HCT116 (cell line): ENCODE results near the gene EMILIN2. TPM values are rescaled to one million over a fixed set of nuclear protein-coding genes. Genes with fewer than 3 reads are reported as not detected.

Source experiments
- ATAC-seq: fragments of 200-7000 bp; cut with Tn5 transposase; 2 replicates; pipeline ENCODE4 v1.9.1; 2020; ENCODE audit warnings: mild to moderate bottlenecking, moderate library complexity
- BruUV-seq: library from RNA; stranded (reverse); fragments of 400-500 nt; replicated peaks from 2 replicates; lab custom pipeline; 2021; lab: Mats Ljungman, UMichigan
- CTCF ChIA-PET: fragments of 300-600 bp; sonication (Branson Sonifier 250); formaldehyde crosslinking; loops from one replicate; lab custom pipeline; 2021; ENCODE audit warnings: antibody characterized with exemption; lab: Charles Lee
- POLR2A ChIA-PET: fragments of 300-600, 350-600 bp; sonication (Branson Sonifier 250); formaldehyde crosslinking; loops from one replicate; lab custom pipeline; 2021; ENCODE audit warnings: antibody characterized with exemption; lab: Charles Lee
- RAD21 ChIA-PET, 2 experiments: fragments of 300-600 bp; sonication (Branson Sonifier 250); formaldehyde crosslinking; loops; one replicate each; lab custom pipeline; 2023; ENCODE audit warnings: low total read pairs in 2 of 2; ENCODE audit not compliant: uncharacterized antibody in 2 of 2, unreplicated experiment in 2 of 2, low non-redundant PET in 1 of 2; lab: Charles Lee
- DNase-seq: peaks from one replicate; pipeline ENCODE4 v3.0.0-alpha.2; 2010; ENCODE audit warnings: low read depth, low spot score
- H2AFZ ChIP-seq: fragments of 200-600 bp; shearing (Covaris generic), sonication (generic); 2 replicates; pipeline ENCODE4 v1.6.1; 2017; ENCODE audit warnings: low read depth, mixed run types, mixed read lengths, antibody characterized with exemption, low read length; ENCODE audit not compliant: poor library complexity, severe bottlenecking
- H3K27ac ChIP-seq: 2 replicates; pipeline ENCODE4 v1.5.1; 2012; ENCODE audit warnings: low read depth, low read length
- H3K27me3 ChIP-seq: fragments of 200-600 bp; sonication (generic); 2 replicates; pipeline ENCODE4 v1.6.1; 2016; ENCODE audit warnings: mixed run types, low read length, mixed read lengths; ENCODE audit not compliant: insufficient read depth
- H3K36me3 ChIP-seq, 2 experiments: fragments of 200-500 bp in 1 of 2; fragments of 200-600 bp in 1 of 2; sonication (Bioruptor generic) in 1 of 2; sonication (generic) in 1 of 2; 2 replicates each; pipeline versions ENCODE4 v1.5.1 to v1.6.1; 2014 to 2016; ENCODE audit warnings: low read length in 2 of 2, inconsistent platforms in 1 of 2, mixed read lengths in 1 of 2, mixed run types in 1 of 2; ENCODE audit not compliant: insufficient read depth in 2 of 2, control insufficient read depth in 1 of 2
- H3K4me1 ChIP-seq, 2 experiments: fragments of 200-600 bp in 1 of 2; sonication (generic) in 1 of 2; 2 replicates each; pipeline versions ENCODE4 v1.5.1 to v1.6.1; 2012 to 2017; ENCODE audit warnings: low read length in 2 of 2, inconsistent platforms in 1 of 2, mild to moderate bottlenecking in 1 of 2, mixed read lengths in 1 of 2, mixed run types in 1 of 2, moderate library complexity in 1 of 2; ENCODE audit not compliant: insufficient read depth in 2 of 2, control insufficient read depth in 1 of 2
- H3K4me2 ChIP-seq: fragments of 200-600 bp; sonication (generic); 2 replicates; pipeline ENCODE4 v1.6.1; 2017; ENCODE audit warnings: mixed run types, low read length, mixed read lengths
- H3K4me3 ChIP-seq, 2 experiments: fragments of 200-600 bp in 1 of 2; sonication (generic) in 1 of 2; replicated peaks in 1 of 2; 2 replicates each; pipeline ENCODE4 v1.5.1; 2011 to 2016; ENCODE audit warnings: low read length in 2 of 2, control low read depth in 1 of 2, low read depth in 1 of 2, mild to moderate bottlenecking in 1 of 2, mixed read lengths in 1 of 2, mixed run types in 1 of 2
- H3K79me2 ChIP-seq: fragments of 200-600 bp; sonication (generic); 2 replicates; pipeline ENCODE4 v1.6.1; 2017; ENCODE audit warnings: mild to moderate bottlenecking, mixed run types, low read length, moderate library complexity, mixed read lengths; ENCODE audit not compliant: insufficient read depth
- H3K9ac ChIP-seq: fragments of 200-600 bp; sonication (generic); 2 replicates; pipeline ENCODE4 v1.6.1; 2016; ENCODE audit warnings: low read length, mixed read lengths
- H3K9me2 ChIP-seq: fragments of 200-600 bp; sonication (generic), shearing (Covaris generic); 2 replicates; pipeline ENCODE4 v1.6.1; 2017; ENCODE audit warnings: mixed run types, mild to moderate bottlenecking, moderate library complexity; ENCODE audit not compliant: insufficient read depth
- H3K9me3 ChIP-seq, 2 experiments: fragments of 200-500 bp in 1 of 2; fragments of 200-600 bp in 1 of 2; sonication (Bioruptor generic) in 1 of 2; sonication (generic) in 1 of 2; 2 replicates each; pipeline ENCODE4 v1.6.1; 2014 to 2017; ENCODE audit warnings: low read length in 2 of 2, mixed read lengths in 2 of 2, inconsistent platforms in 1 of 2, low read depth in 1 of 2, mild to moderate bottlenecking in 1 of 2, mixed run types in 1 of 2, moderate library complexity in 1 of 2; ENCODE audit not compliant: control insufficient read depth in 1 of 2, insufficient read depth in 1 of 2
- H4K20me1 ChIP-seq: fragments of 200-600 bp; sonication (generic), shearing (Covaris generic); 2 replicates; pipeline ENCODE4 v1.6.1; 2017; ENCODE audit warnings: mixed run types, mild to moderate bottlenecking, moderate library complexity; ENCODE audit not compliant: insufficient read depth
- CBX3 ChIP-seq: IDR thresholded peaks from 2 replicates; pipeline ENCODE4 v1.6.1; 2012; ENCODE audit warnings: low read depth
- EGR1 ChIP-seq: IDR thresholded peaks from 2 replicates; pipeline ENCODE4 v1.6.1; 2012; ENCODE audit warnings: low read depth
- ELF1 ChIP-seq: IDR thresholded peaks from 2 replicates; pipeline ENCODE4 v1.6.1; 2012; ENCODE audit warnings: low read depth, borderline replicate concordance
- EZH2phosphoT487 ChIP-seq: fragments of 200-600 bp; IDR thresholded peaks from 2 replicates; pipeline ENCODE4 v1.6.1; 2018; ENCODE audit warnings: antibody characterized with exemption, borderline replicate concordance
- FOSL1 ChIP-seq: IDR thresholded peaks from 2 replicates; pipeline ENCODE4 v1.6.1; 2012; ENCODE audit warnings: low read depth
- POLR2A ChIP-seq: IDR thresholded peaks from 2 replicates; pipeline ENCODE4 v1.7.0; 2011; ENCODE audit warnings: borderline replicate concordance; ENCODE audit not compliant: insufficient read depth, insufficient read length; ENCODE audit errors: extremely low read depth
- POLR2AphosphoS5 ChIP-seq: IDR thresholded peaks from 2 replicates; pipeline ENCODE4 v1.6.1; 2011; ENCODE audit warnings: mild to moderate bottlenecking, low read depth, low read length, moderate library complexity
- RAD21 ChIP-seq: IDR thresholded peaks from 2 replicates; pipeline ENCODE4 v1.6.1; 2012; ENCODE audit warnings: low read depth, mild to moderate bottlenecking
- SIN3A ChIP-seq: IDR thresholded peaks from 2 replicates; pipeline ENCODE4 v1.6.1; 2012; ENCODE audit warnings: low read depth
- SRF ChIP-seq: IDR thresholded peaks from 2 replicates; pipeline ENCODE4 v1.6.1; 2012; ENCODE audit warnings: low read depth
- TCF7L2 ChIP-seq: IDR thresholded peaks from 2 replicates; pipeline ENCODE4 v1.7.0; 2011; ENCODE audit warnings: borderline replicate concordance, inconsistent platforms; ENCODE audit not compliant: insufficient read depth, insufficient read length; ENCODE audit errors: extremely low read depth
- YY1 ChIP-seq: IDR thresholded peaks from 2 replicates; pipeline ENCODE4 v1.6.1; 2011; ENCODE audit warnings: low read length, low read depth, moderate library complexity, mild to moderate bottlenecking; ENCODE audit not compliant: insufficient replicate concordance; ENCODE audit errors: extremely low read depth
- ZFX ChIP-seq: fragments of 450-650 bp; IDR thresholded peaks from 2 replicates; pipeline ENCODE4 v1.6.1; 2017
- ZNF274 ChIP-seq: fragments of 200-500 bp; sonication (Bioruptor generic); IDR thresholded peaks from 2 replicates; pipeline ENCODE4 v1.6.1; 2014; ENCODE audit warnings: mild to moderate bottlenecking, low read depth, low read length, inconsistent platforms
- intact Hi-C: fragments of 100-400 bp; cut with micrococcal nuclease; formaldehyde crosslinking; loops from 2 replicates; pipeline ENCODE4 v1.10.0; 2022
- total RNA-seq: library from RNA; stranded (reverse); gene quantifications from one replicate; pipeline ENCODE4 v1.2.1, GENCODE V29; 2021; ENCODE audit not compliant: unreplicated experiment
- TF ChIP-seq, protein P1 (sequence below): IDR thresholded peaks from 2 replicates; pipeline ENCODE4 v1.6.1; 2012; ENCODE audit warnings: low read depth
- TF ChIP-seq, protein P2 (sequence below): IDR thresholded peaks from 2 replicates; pipeline ENCODE4 v1.6.1; 2011; ENCODE audit warnings: mild to moderate bottlenecking, low read length, moderate library complexity; ENCODE audit not compliant: insufficient replicate concordance; ENCODE audit errors: extremely low read depth
- TF ChIP-seq, protein P3 (sequence below): IDR thresholded peaks from 2 replicates; pipeline ENCODE4 v1.6.1; 2012
- TF ChIP-seq, protein P4 (sequence below): IDR thresholded peaks from 2 replicates; pipeline ENCODE4 v1.6.1; 2012

EMILIN2 gene
- total RNA-seq, 1 experiment from 2014 or later, result 23.4 TPM

- Histone ChIP-seq H3K4me3 (no peak overlapping the region), H4K20me1 (no peaks in the 10 kb centered on the region), H3K36me3 (no peaks in the 10 kb centered on the region), H3K27me3 (no peaks in the 10 kb centered on the region), H3K4me1 (no peaks in the 10 kb centered on the region), H3K9me2 (no peaks in the 10 kb centered on the region), H3K4me2 (no peak overlapping the region), H3K9me3 (no peaks in the 10 kb centered on the region), H3K9ac (no peak overlapping the region), H2AFZ (no peak overlapping the region), H3K79me2 (no peaks in the 10 kb centered on the region), H3K27ac (no peak overlapping the region)
- TF ChIP-seq ZNF274 (no peak), YY1 (no peak), POLR2AphosphoS5 (no peak), RAD21 (no peak), ZFX (no peak), FOSL1 (no peak), CBX3 (no peak), SIN3A (no peak), EGR1 (no peak), EZH2phosphoT487 (no peak), TCF7L2 (no peak), POLR2A (no peak), SRF (no peak), ELF1 (no peak)
- TF ChIP-seq, protein P1, sequence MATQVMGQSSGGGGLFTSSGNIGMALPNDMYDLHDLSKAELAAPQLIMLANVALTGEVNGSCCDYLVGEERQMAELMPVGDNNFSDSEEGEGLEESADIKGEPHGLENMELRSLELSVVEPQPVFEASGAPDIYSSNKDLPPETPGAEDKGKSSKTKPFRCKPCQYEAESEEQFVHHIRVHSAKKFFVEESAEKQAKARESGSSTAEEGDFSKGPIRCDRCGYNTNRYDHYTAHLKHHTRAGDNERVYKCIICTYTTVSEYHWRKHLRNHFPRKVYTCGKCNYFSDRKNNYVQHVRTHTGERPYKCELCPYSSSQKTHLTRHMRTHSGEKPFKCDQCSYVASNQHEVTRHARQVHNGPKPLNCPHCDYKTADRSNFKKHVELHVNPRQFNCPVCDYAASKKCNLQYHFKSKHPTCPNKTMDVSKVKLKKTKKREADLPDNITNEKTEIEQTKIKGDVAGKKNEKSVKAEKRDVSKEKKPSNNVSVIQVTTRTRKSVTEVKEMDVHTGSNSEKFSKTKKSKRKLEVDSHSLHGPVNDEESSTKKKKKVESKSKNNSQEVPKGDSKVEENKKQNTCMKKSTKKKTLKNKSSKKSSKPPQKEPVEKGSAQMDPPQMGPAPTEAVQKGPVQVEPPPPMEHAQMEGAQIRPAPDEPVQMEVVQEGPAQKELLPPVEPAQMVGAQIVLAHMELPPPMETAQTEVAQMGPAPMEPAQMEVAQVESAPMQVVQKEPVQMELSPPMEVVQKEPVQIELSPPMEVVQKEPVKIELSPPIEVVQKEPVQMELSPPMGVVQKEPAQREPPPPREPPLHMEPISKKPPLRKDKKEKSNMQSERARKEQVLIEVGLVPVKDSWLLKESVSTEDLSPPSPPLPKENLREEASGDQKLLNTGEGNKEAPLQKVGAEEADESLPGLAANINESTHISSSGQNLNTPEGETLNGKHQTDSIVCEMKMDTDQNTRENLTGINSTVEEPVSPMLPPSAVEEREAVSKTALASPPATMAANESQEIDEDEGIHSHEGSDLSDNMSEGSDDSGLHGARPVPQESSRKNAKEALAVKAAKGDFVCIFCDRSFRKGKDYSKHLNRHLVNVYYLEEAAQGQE, result no peak
- TF ChIP-seq, protein P2, sequence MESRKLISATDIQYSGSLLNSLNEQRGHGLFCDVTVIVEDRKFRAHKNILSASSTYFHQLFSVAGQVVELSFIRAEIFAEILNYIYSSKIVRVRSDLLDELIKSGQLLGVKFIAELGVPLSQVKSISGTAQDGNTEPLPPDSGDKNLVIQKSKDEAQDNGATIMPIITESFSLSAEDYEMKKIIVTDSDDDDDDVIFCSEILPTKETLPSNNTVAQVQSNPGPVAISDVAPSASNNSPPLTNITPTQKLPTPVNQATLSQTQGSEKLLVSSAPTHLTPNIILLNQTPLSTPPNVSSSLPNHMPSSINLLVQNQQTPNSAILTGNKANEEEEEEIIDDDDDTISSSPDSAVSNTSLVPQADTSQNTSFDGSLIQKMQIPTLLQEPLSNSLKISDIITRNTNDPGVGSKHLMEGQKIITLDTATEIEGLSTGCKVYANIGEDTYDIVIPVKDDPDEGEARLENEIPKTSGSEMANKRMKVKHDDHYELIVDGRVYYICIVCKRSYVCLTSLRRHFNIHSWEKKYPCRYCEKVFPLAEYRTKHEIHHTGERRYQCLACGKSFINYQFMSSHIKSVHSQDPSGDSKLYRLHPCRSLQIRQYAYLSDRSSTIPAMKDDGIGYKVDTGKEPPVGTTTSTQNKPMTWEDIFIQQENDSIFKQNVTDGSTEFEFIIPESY, result no peak
- TF ChIP-seq, protein P3, sequence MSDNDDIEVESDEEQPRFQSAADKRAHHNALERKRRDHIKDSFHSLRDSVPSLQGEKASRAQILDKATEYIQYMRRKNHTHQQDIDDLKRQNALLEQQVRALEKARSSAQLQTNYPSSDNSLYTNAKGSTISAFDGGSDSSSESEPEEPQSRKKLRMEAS, result no peak
- TF ChIP-seq, protein P4, sequence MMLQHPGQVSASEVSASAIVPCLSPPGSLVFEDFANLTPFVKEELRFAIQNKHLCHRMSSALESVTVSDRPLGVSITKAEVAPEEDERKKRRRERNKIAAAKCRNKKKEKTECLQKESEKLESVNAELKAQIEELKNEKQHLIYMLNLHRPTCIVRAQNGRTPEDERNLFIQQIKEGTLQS, result no peak
- ChIA-PET POLR2A (no interaction called here), CTCF (interaction anchor here (0.8 kb wide), 1 partner anchor 20 kb away, joined by 3 read pairs; no protein-coding TSS in a partner anchor), RAD21 (no interaction called here)
- BruUV-seq, result no TSS peak
- ATAC-seq, result no peak
- no peak for DNase-seq
- intact Hi-C loops, result no loop called here
Observed at GRCh38 chr18:2964361-2965010, 117.7 kb downstream of the EMILIN2 start.
